WTC11 (cell line): ENCODE measurements around the gene ENG. TPM values are rescaled to one million over a fixed set of nuclear protein-coding genes. Genes with fewer than 3 reads are reported as not detected.

ENCODE experiments used
- ATAC-seq: fragments of 200-7000 bp; cut with Tn5 transposase; 2 replicates; pipeline ENCODE4 v1.10.0; 2021; ENCODE audit warnings: mild to moderate bottlenecking, moderate library complexity
- CTCF ChIA-PET: fragments of 300-600 bp; sonication (Branson Sonifier 250); formaldehyde crosslinking; loops from one replicate; lab custom pipeline; 2021; ENCODE audit warnings: antibody characterized with exemption; lab: Charles Lee
- POLR2A ChIA-PET: fragments of 350-600 bp; sonication (Branson Sonifier 250); formaldehyde crosslinking; loops from one replicate; lab custom pipeline; 2021; ENCODE audit warnings: antibody characterized with exemption; lab: Charles Lee
- DNase-seq: peaks from one replicate; pipeline ENCODE4 v3.0.0; 2021; ENCODE audit warnings: low spot score
- H3K27ac Mint-ChIP-seq: 2 replicates; pipeline ENCODE4 v1.8.0; 2021; ENCODE audit warnings: mixed read lengths
- H3K27me3 Mint-ChIP-seq: 2 replicates; pipeline ENCODE4 v1.8.0; 2021; ENCODE audit warnings: low read depth, mild to moderate bottlenecking, moderate library complexity, mixed read lengths
- H3K36me3 Mint-ChIP-seq: 2 replicates; pipeline ENCODE4 v1.8.0; 2021; ENCODE audit warnings: mixed read lengths
- H3K4me1 Mint-ChIP-seq: 2 replicates; pipeline ENCODE4 v1.8.0; 2022; ENCODE audit warnings: mixed read lengths
- H3K4me3 Mint-ChIP-seq: 2 replicates; pipeline ENCODE4 v1.8.0; 2021; ENCODE audit warnings: mild to moderate bottlenecking, moderate library complexity, mixed read lengths
- H3K9me3 Mint-ChIP-seq: 2 replicates; pipeline ENCODE4 v1.8.0; 2021; ENCODE audit warnings: mixed read lengths
- ATF1 ChIP-seq: sonication (generic); formaldehyde crosslinking; IDR thresholded peaks from 2 replicates; pipeline ENCODE4 v1.8.1; 2023; ENCODE audit warnings: mild to moderate bottlenecking, moderate library complexity, missing genetic modification reagents
- FOXP1 ChIP-seq: sonication (generic); formaldehyde crosslinking; IDR thresholded peaks from 2 replicates; pipeline ENCODE4 v1.8.0; 2022; ENCODE audit warnings: missing genetic modification reagents, mild to moderate bottlenecking, moderate library complexity, borderline replicate concordance
- GABPB1 ChIP-seq: sonication (generic); formaldehyde crosslinking; IDR thresholded peaks from 2 replicates; pipeline ENCODE4 v1.8.1; 2023; ENCODE audit warnings: mild to moderate bottlenecking, missing genetic modification reagents
- HMGA2 ChIP-seq: fragments of 250-450 bp; sonication (Bioruptor Pico); IDR thresholded peaks from 2 replicates; pipeline ENCODE4 v1.4.0; 2021; ENCODE audit warnings: mild to moderate bottlenecking, moderate library complexity
- IRF2 ChIP-seq: sonication (generic); formaldehyde crosslinking; IDR thresholded peaks from 2 replicates; pipeline ENCODE4 v1.8.0; 2022; ENCODE audit warnings: low read depth, missing genetic modification reagents, borderline replicate concordance
- NFATC4 ChIP-seq: fragments of 250-450 bp; sonication (Bioruptor Pico); IDR thresholded peaks from 2 replicates; pipeline ENCODE4 v1.9.0; 2021; ENCODE audit warnings: mild to moderate bottlenecking
- NR2C2 ChIP-seq: sonication (generic); formaldehyde crosslinking; IDR thresholded peaks from 2 replicates; pipeline ENCODE4 v1.8.0; 2022; ENCODE audit warnings: mild to moderate bottlenecking, missing genetic modification reagents
- OVOL2 ChIP-seq: fragments of 250-450 bp; sonication (Bioruptor Pico); IDR thresholded peaks from 2 replicates; pipeline ENCODE4 v1.9.0; 2021; ENCODE audit warnings: mild to moderate bottlenecking, borderline replicate concordance
- PRRX2 ChIP-seq: fragments of 250-450 bp; sonication (Bioruptor Pico); IDR thresholded peaks from 2 replicates; pipeline ENCODE4 v1.8.0; 2021; ENCODE audit warnings: mild to moderate bottlenecking
- TCF7 ChIP-seq: sonication (generic); formaldehyde crosslinking; IDR thresholded peaks from 2 replicates; pipeline ENCODE4 v1.8.0; 2022; ENCODE audit warnings: mild to moderate bottlenecking, low read depth, missing genetic modification reagents, moderate library complexity
- TEAD4 ChIP-seq: sonication (generic); formaldehyde crosslinking; IDR thresholded peaks from 2 replicates; pipeline ENCODE4 v1.8.0; 2022; ENCODE audit warnings: mild to moderate bottlenecking, missing genetic modification reagents
- ZBTB43 ChIP-seq: sonication (generic); formaldehyde crosslinking; IDR thresholded peaks from 2 replicates; pipeline ENCODE4 v1.8.1; 2023; ENCODE audit warnings: mild to moderate bottlenecking, missing genetic modification reagents
- ZNF121 ChIP-seq: sonication (generic); formaldehyde crosslinking; IDR thresholded peaks from 2 replicates; pipeline ENCODE4 v1.8.0; 2023; ENCODE audit warnings: missing genetic modification reagents
- ZNF232 ChIP-seq: sonication (generic); formaldehyde crosslinking; IDR thresholded peaks from 2 replicates; pipeline ENCODE4 v1.8.0; 2022; ENCODE audit warnings: mild to moderate bottlenecking, missing genetic modification reagents
- total RNA-seq: library from RNA; stranded (reverse); gene quantifications from 3 replicates; pipeline ENCODE4 v1.2.3, GENCODE V29; 2021
- TF ChIP-seq, protein P1 (sequence below): sonication (generic); formaldehyde crosslinking; IDR thresholded peaks from 2 replicates; pipeline ENCODE4 v1.8.1; 2023; ENCODE audit warnings: mild to moderate bottlenecking, moderate library complexity, missing genetic modification reagents
- TF ChIP-seq, protein P2 (sequence below): fragments of 250-450 bp; sonication (Bioruptor Pico); IDR thresholded peaks from 2 replicates; pipeline ENCODE4 v1.9.0; 2021; ENCODE audit warnings: mild to moderate bottlenecking

Gene ENG
- total RNA-seq, 1 experiment from 2014 or later = 4.4 TPM

DNA sequence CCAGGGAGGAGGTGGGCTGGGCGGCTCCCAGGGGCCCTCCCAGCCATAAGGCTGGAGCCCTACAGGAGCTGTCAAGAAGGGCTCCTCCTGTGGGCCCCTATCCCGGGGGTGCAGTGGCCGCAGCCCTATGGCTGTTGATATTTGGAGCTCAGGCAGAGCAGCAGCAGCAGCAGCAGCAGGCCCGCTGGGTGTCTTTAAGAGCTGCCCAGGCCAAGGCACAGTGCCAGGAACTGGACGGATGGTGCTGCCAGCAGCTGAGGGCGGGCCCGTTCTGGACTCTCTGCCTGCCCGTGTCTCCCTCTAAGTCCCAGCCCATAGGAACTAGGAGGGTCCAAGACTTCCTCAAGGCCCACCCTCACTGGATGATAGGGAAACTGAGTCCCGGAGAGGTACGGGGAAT is 19.4 kb upstream of the ENG start (continued):
- TF ChIP-seq IRF2 (CRISPR knock-in tag) (no peak), ZBTB43 (CRISPR knock-in tag) (no peak), FOXP1 (CRISPR knock-in tag) (no peak)
- TF ChIP-seq, all 79 proteins: peak for 0

DNA sequence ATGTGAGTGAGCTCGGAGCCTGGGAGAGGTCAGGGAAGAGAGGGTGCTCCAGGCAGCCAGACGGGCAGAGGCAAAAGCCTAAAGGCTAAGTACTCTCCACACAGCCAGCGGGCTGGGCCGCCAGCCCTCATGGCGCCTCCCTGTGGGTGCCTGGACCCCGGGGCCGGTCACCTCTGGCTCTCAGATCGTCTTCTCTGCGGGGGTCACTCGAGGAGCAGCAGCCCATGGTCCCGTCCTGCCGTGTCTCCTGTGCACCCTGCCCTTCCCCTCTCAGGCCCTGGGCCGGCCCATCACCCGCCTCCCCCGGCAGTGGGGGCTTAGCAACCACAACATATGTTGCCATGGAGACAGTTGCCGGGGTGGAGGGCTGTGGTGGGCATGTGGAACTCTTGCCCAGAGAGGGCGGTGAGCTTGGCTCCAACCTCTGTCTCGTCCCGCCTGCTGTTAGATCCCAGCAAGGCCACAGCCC is 18.8 kb upstream of the ENG start:
- DNase-seq (no peak), ATAC-seq (no peak)
- POLR2A ChIA-PET = interaction anchor here (1.7 kb wide), 1 partner anchor 18 kb away, joined by 3 read pairs; the partner anchor contains the start of gene ENG
- Mint-ChIP-seq H3K27me3 (no peaks in the 10 kb centered on the region), H3K9me3 (no peaks in the 10 kb centered on the region), H3K4me1 (peaks cover 15% of the 10 kb centered on the region), H3K27ac (no peak overlapping the region), H3K4me3 (no peak overlapping the region), H3K36me3 (no peaks in the 10 kb centered on the region)
- TF ChIP-seq, protein P1, sequence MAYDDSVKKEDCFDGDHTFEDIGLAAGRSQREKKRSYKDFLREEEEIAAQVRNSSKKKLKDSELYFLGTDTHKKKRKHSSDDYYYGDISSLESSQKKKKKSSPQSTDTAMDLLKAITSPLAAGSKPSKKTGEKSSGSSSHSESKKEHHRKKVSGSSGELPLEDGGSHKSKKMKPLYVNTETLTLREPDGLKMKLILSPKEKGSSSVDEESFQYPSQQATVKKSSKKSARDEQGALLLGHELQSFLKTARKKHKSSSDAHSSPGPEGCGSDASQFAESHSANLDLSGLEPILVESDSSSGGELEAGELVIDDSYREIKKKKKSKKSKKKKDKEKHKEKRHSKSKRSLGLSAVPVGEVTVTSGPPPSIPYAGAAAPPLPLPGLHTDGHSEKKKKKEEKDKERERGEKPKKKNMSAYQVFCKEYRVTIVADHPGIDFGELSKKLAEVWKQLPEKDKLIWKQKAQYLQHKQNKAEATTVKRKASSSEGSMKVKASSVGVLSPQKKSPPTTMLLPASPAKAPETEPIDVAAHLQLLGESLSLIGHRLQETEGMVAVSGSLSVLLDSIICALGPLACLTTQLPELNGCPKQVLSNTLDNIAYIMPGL (CRISPR knock-in tag) = no peak
- no peak for TF ChIP-seq ZNF232 (CRISPR knock-in tag)
- CTCF ChIA-PET = interaction anchor here (0.6 to 2.5 kb wide), 5 partner anchors 19 to 138 kb away, joined by 3 to 11 read pairs (median 6); partner anchors contain the start of genes ENG and TOR2A

DNA sequence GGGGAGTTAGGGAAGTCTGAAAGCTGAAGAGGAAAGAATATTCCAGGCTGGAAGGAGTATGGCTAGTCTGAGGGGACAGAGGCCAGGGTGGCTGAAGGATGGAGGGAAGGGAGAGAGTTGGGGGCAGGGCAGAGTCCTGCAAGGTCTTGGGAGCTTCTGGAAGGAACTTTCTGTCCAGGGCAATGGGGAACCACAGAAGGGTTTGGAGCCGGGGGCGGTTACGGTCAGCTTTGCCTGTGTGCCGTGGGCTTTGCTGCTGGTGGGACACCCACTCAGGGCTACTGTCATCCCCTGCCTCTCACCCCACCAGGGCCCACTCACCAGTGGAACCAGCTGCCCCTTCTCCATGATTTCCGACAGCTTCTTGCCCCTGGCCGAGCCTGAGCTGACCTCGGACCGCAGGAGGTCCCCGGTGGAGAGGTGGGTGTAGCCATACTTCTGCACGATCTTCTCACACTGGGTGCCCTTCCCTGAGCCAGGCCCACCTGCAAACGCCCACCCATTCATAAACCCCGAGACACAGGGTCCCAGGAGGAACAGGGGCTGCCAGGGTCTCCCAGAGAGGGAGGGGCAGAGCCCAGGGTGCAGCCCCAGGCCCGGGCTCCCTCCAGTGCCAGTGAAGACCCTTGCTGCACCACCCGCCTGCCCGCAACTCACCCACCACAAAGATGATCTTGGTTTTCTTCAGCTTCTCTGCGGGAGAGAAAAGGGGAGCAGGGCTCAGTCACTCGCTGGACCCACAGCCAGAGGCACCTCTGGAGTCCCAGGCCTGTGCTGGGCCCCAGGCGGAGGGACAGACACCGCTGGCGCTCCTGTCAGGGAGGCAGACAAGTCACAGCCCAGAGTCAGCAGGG is 18.1 kb upstream of the ENG start:
- DNase-seq (no peak), ATAC-seq (no peak)
- POLR2A ChIA-PET = interaction anchor here (1.7 kb wide), 1 partner anchor 18 kb away, joined by 3 read pairs; the partner anchor contains the start of gene ENG
- Mint-ChIP-seq H3K27me3 (no peaks in the 10 kb centered on the region), H3K4me1 (peaks cover 10% of the 10 kb centered on the region), H3K27ac (no peak overlapping the region), H3K36me3 (no peaks in the 10 kb centered on the region), H3K9me3 (no peaks in the 10 kb centered on the region), H3K4me3 (no peak overlapping the region)
- CTCF ChIA-PET = interaction anchor here (0.6 to 2.5 kb wide), 4 partner anchors 47 to 369 kb away, joined by 3 to 11 read pairs (median 6); partner anchors contain the start of gene TOR2A
- TF ChIP-seq PRRX2 = no peak

GRCh38 chr9:127871531-127871930 is 17.1 kb upstream of the ENG start:
- CTCF ChIA-PET = interaction anchor here (3.4 to 4.2 kb wide), 2 partner anchors 45 to 137 kb away, joined by 49 to 115 read pairs; partner anchors contain the start of gene TOR2A
- POLR2A ChIA-PET = no interaction called here
- no peak for ATAC-seq
- Mint-ChIP-seq H3K36me3 (no peaks in the 10 kb centered on the region), H3K27me3 (no peaks in the 10 kb centered on the region), H3K9me3 (no peaks in the 10 kb centered on the region), H3K4me3 (no peak overlapping the region), H3K4me1 (peaks cover 10% of the 10 kb centered on the region)
- no peak for DNase-seq
- no peak for TF ChIP-seq HMGA2 (CRISPR knock-in tag)
- TF ChIP-seq, protein P2, sequence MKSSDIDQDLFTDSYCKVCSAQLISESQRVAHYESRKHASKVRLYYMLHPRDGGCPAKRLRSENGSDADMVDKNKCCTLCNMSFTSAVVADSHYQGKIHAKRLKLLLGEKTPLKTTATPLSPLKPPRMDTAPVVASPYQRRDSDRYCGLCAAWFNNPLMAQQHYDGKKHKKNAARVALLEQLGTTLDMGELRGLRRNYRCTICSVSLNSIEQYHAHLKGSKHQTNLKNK = no peak
- TF ChIP-seq, all 79 proteins: peak for 0
- peak overlapping the region; percentile 73; the same call in 1 of the 2 replicates for H3K27ac Mint-ChIP-seq

GRCh38 chr9:127870887-127871286 is 16.4 kb upstream of the ENG start:
- Mint-ChIP-seq H3K9me3 (no peaks in the 10 kb centered on the region), H3K27ac (no peak overlapping the region), H3K4me3 (no peak overlapping the region), H3K36me3 (no peaks in the 10 kb centered on the region), H3K4me1 (peaks cover 10% of the 10 kb centered on the region), H3K27me3 (no peaks in the 10 kb centered on the region)
- CTCF ChIA-PET = interaction anchor here (1.8 to 4.2 kb wide), 13 partner anchors 11 to 381 kb away, joined by 5 to 115 read pairs (median 16); partner anchors contain the start of genes FPGS and TOR2A
- no peak for DNase-seq
- ATAC-seq = no peak
- POLR2A ChIA-PET = no interaction called here
- TF ChIP-seq NFATC4 (no peak), OVOL2 (CRISPR knock-in tag) (no peak), GABPB1 (CRISPR knock-in tag) (no peak), NR2C2 (CRISPR knock-in tag) (no peak), PRRX2 (no peak), ZNF121 (CRISPR knock-in tag) (no peak), TEAD4 (CRISPR knock-in tag) (no peak), FOXP1 (CRISPR knock-in tag) (no peak), TCF7 (CRISPR knock-in tag) (no peak), ATF1 (CRISPR knock-in tag) (no peak)
- TF ChIP-seq, protein P2 = no peak
- TF ChIP-seq, protein P1 (CRISPR knock-in tag) = no peak
